Karpas-422 (cell line): ENCODE results near the gene CDC6. TPM values are rescaled to one million over a fixed set of nuclear protein-coding genes. Genes with fewer than 3 reads are reported as not detected.

Experiments
- DNase-seq: peaks from one replicate; pipeline ENCODE4 v3.0.0-alpha.2; 2015
- H2AFZ ChIP-seq: fragments of 200-600 bp; sonication (generic); 2 replicates; pipeline ENCODE4 v1.6.1; 2014; ENCODE audit warnings: antibody characterized with exemption, low read length, mixed read lengths
- H3K27ac ChIP-seq: fragments of 200-600 bp; sonication (generic); 2 replicates; pipeline ENCODE4 v1.5.1; 2014; ENCODE audit warnings: mild to moderate bottlenecking, low read length, moderate library complexity
- H3K27me3 ChIP-seq: fragments of 200-600 bp; sonication (generic); 2 replicates; pipeline ENCODE4 v1.6.1; 2014; ENCODE audit warnings: low read length, mixed read lengths
- H3K36me3 ChIP-seq: fragments of 200-600 bp; sonication (generic); 2 replicates; pipeline ENCODE4 v1.6.1; 2014; ENCODE audit warnings: low read length, mixed read lengths; ENCODE audit not compliant: insufficient read depth
- H3K4me1 ChIP-seq: fragments of 200-600 bp; sonication (generic); 2 replicates; pipeline ENCODE4 v1.6.1; 2014; ENCODE audit warnings: mild to moderate bottlenecking, low read length, mixed read lengths
- H3K4me2 ChIP-seq: fragments of 200-600 bp; sonication (generic); 2 replicates; pipeline ENCODE4 v1.6.1; 2014; ENCODE audit warnings: low read length, low read depth, mild to moderate bottlenecking; ENCODE audit not compliant: poor library complexity, severe bottlenecking
- H3K4me3 ChIP-seq: fragments of 200-600 bp; sonication (generic); 2 replicates; pipeline ENCODE4 v1.5.1; 2014; ENCODE audit warnings: mild to moderate bottlenecking, antibody characterized with exemption, low read length, mixed read lengths
- H3K79me2 ChIP-seq: fragments of 200-600 bp; sonication (generic); 2 replicates; pipeline ENCODE4 v1.6.1; 2014; ENCODE audit warnings: mild to moderate bottlenecking, low read length, mixed read lengths
- H3K9ac ChIP-seq: fragments of 200-600 bp; sonication (generic); 2 replicates; pipeline ENCODE4 v1.6.0; 2014; ENCODE audit warnings: low read length
- H3K9me2 ChIP-seq: fragments of 200-600 bp; sonication (generic), shearing (Covaris generic); replicated peaks from 2 replicates; pipeline ENCODE4 v1.6.0; 2014; ENCODE audit warnings: mild to moderate bottlenecking, low read length, moderate library complexity; ENCODE audit not compliant: insufficient read depth
- H3K9me3 ChIP-seq: fragments of 300-700, 200-600 bp; sonication (generic); 2 replicates; pipeline ENCODE4 v1.6.1; 2014; ENCODE audit warnings: low read length, mixed read lengths
- H4K20me1 ChIP-seq: fragments of 200-600 bp; sonication (generic); 2 replicates; pipeline ENCODE4 v1.6.1; 2014; ENCODE audit warnings: mild to moderate bottlenecking, antibody characterized with exemption, low read length, low read depth; ENCODE audit not compliant: insufficient read depth
- total RNA-seq: library from RNA; depleted of rRNA; stranded (reverse); fragments of >200 nt; shearing (Covaris generic); gene quantifications from 2 replicates; pipeline ENCODE4 v1.2.3, GENCODE V29; 2014; ENCODE audit warnings: low replicate concordance

The CDC6 gene
- total RNA-seq, 1 experiment from 2014 or later: 16.4 TPM

DNA sequence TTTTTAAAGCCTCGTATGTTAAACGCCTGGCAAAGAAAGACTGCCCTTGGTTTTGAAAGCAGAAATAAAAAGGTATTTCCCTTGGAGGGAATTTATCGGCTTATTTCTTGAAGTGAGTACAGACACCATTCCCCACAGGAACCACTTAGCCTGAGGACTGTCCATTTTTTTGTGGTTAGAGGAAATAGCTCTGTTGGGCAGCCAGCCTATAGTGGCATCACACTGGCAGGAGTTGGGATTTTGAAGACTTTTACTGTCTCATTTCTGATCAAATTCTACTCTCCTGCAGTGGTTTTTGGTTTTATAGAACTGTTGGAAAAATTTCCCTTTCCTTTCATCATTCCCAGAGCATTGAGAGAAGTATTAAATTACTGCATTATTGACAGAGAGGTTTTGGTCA lies 34.1 kb upstream of the CDC6 start:
- Histone ChIP-seq H3K36me3 (0 out of 2 replicates have a peak, but pooled peaks cover 5% of the 10 kb centered on the region), H3K79me2 (peaks cover 56% of the 10 kb centered on the region), H3K4me3 (no peak overlapping the region), H4K20me1 (no peaks in the 10 kb centered on the region), H2AFZ (no peak overlapping the region), H3K9ac (no peak overlapping the region), H3K9me2 (no peaks in the 10 kb centered on the region), H3K9me3 (no peaks in the 10 kb centered on the region), H3K27ac (no peak overlapping the region), H3K4me2 (no peak overlapping the region), H3K27me3 (no peaks in the 10 kb centered on the region), H3K4me1 (peaks cover 8% of the 10 kb centered on the region)
- DNase-seq: no peak

DNA sequence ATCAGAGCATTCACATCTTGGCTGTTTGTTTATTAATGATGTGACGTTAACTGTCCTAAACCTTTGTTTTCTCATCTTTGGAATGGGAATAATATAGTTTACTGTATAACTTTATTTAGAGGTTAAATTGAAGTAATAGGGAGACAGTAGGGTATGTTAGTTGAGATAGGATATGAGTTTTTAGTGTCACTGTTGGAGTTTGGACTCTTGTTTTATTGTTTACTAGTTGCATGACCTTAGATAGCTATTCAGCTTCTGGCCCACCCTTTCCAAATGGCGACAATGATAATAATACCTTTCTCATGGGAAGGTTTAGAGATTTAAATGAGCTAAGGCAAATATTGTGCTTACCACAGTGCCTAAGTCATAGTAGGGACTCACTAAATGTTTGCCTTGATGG lies 28.2 kb upstream of the CDC6 start:
- Histone ChIP-seq H3K9me3 (no peaks in the 10 kb centered on the region), H3K36me3 (peaks cover 13% of the 10 kb centered on the region; the same call in 1 of the 2 replicates), H3K4me2 (no peak overlapping the region), H3K27me3 (no peaks in the 10 kb centered on the region), H3K9ac (no peak overlapping the region), H3K27ac (no peak overlapping the region), H3K4me3 (no peak overlapping the region), H3K4me1 (no peaks in the 10 kb centered on the region), H4K20me1 (no peaks in the 10 kb centered on the region), H3K9me2 (no peaks in the 10 kb centered on the region), H2AFZ (no peak overlapping the region), H3K79me2 (peaks cover 15% of the 10 kb centered on the region)
- no peak for DNase-seq

DNA sequence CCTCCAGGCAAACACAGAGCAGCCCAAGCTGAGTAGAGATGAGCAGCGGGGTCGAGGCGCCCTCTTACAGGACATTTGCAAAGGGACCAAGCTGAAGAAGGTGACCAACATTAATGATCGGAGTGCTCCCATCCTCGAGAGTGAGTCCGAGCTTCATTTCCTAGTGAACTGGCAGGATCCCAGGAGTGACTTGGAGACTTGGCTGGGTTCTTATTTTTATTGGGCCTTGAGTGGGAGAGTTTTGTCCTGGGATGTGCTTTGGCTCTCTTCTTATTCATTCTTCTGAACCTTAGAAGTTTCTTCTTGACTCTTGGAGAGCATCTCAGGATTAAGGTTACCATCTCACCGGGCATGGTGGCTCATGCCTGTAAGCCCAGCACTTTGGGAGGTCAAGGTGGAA lies 27.2 kb upstream of the CDC6 start:
- no peak overlapping the region for H3K27ac ChIP-seq
- no peak overlapping the region for H3K4me3 ChIP-seq
- 0 out of 2 replicates have a peak, but pooled peaks cover 8% of the 10 kb centered on the region for H3K79me2 ChIP-seq
- H3K36me3 ChIP-seq: peaks cover 15% of the 10 kb centered on the region; the same call in 1 of the 2 replicates
- H3K9me3 ChIP-seq: no peaks in the 10 kb centered on the region
- no peak overlapping the region for H3K9ac ChIP-seq
- DNase-seq: no peak
- H3K9me2 ChIP-seq: no peaks in the 10 kb centered on the region
- no peak overlapping the region for H2AFZ ChIP-seq
- no peak overlapping the region for H3K4me2 ChIP-seq
- no peaks in the 10 kb centered on the region for H4K20me1 ChIP-seq
- no peaks in the 10 kb centered on the region for H3K4me1 ChIP-seq
- H3K27me3 ChIP-seq: no peaks in the 10 kb centered on the region

DNA sequence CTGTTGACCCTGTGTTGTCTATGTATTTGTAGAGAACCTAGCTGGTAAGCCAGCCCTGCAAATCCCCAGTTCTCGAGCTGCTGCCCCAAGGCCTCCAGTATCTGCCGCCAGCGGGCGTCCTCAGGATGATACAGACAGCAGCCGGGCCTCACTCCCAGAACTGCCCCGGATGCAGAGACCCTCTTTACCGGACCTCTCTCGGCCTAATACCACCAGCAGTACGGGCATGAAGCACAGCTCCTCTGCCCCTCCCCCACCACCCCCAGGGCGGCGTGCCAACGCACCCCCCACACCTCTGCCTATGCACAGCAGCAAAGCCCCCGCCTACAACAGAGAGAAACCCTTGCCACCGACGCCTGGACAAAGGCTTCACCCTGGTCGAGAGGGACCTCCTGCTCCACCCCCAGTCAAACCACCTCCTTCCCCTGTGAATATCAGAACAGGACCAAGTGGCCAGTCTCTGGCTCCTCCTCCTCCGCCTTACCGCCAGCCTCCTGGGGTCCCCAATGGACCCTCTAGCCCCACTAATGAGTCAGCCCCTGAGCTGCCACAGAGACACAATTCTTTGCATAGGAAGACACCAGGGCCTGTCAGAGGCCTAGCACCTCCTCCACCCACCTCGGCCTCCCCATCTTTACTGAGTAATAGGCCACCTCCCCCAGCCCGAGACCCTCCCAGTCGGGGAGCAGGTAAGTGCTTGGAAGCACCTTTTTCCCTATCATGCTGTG lies 23.1 kb upstream of the CDC6 start:
- H3K79me2 ChIP-seq: 0 out of 2 replicates have a peak, but pooled peaks cover 8% of the 10 kb centered on the region
- H3K4me2 ChIP-seq: no peak overlapping the region
- no peaks in the 10 kb centered on the region for H3K4me1 ChIP-seq
- H4K20me1 ChIP-seq: no peaks in the 10 kb centered on the region
- H3K27me3 ChIP-seq: no peaks in the 10 kb centered on the region
- H3K27ac ChIP-seq: no peak overlapping the region
- H3K4me3 ChIP-seq: no peak overlapping the region
- DNase-seq: no peak
- no peaks in the 10 kb centered on the region for H3K9me3 ChIP-seq
- H3K9me2 ChIP-seq: no peaks in the 10 kb centered on the region
- H2AFZ ChIP-seq: no peak overlapping the region
- no peak overlapping the region for H3K9ac ChIP-seq
- H3K36me3 ChIP-seq: peaks cover 10% of the 10 kb centered on the region; the same call in 1 of the 2 replicates

- no peak for DNase-seq
Observed at GRCh38 chr17:40265337-40265736, 22.3 kb upstream of the CDC6 start.

DNA sequence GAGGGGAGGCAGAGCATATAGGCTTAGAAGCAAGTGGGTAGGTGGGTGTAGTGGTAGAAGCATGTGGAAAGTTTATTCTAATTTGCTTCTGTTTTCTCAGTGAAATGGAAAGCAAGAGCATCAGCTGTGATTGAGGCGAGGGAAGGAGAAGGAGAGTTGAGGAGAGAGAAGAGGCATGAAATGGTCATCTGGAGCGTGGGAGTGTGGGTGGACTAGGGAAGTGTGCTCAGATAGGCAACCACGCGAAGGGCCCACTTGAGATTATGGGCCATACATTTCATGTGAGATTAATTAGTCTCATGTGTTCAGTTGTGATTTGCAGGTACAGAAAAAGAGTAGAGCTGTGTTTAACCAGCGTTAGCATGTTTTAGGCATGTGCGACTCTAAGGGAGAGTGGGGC lies 20.8 kb upstream of the CDC6 start:
- H3K27me3 ChIP-seq: no peaks in the 10 kb centered on the region
- no peak overlapping the region for H3K27ac ChIP-seq
- H3K79me2 ChIP-seq: 0 out of 2 replicates have a peak, but pooled peaks cover 8% of the 10 kb centered on the region
- H2AFZ ChIP-seq: no peak overlapping the region
- H3K36me3 ChIP-seq: peaks cover 10% of the 10 kb centered on the region; the same call in 1 of the 2 replicates
- no peaks in the 10 kb centered on the region for H3K9me3 ChIP-seq
- no peak overlapping the region for H3K9ac ChIP-seq
- H4K20me1 ChIP-seq: no peaks in the 10 kb centered on the region
- DNase-seq: no peak
- H3K4me3 ChIP-seq: no peak overlapping the region
- no peaks in the 10 kb centered on the region for H3K9me2 ChIP-seq
- no peak overlapping the region for H3K4me2 ChIP-seq
- H3K4me1 ChIP-seq: no peaks in the 10 kb centered on the region

More at GRCh38 chr17:40265337-40265736, 22.3 kb upstream of the CDC6 start:
- no peaks in the 10 kb centered on the region for H3K4me1 ChIP-seq
- H3K4me3 ChIP-seq: no peak overlapping the region
- no peak overlapping the region for H3K27ac ChIP-seq
- no peaks in the 10 kb centered on the region for H3K27me3 ChIP-seq
- 0 out of 2 replicates have a peak, but pooled peaks cover 8% of the 10 kb centered on the region for H3K79me2 ChIP-seq
- no peak overlapping the region for H3K9ac ChIP-seq
- no peaks in the 10 kb centered on the region for H4K20me1 ChIP-seq
- H3K36me3 ChIP-seq: peaks cover 10% of the 10 kb centered on the region; the same call in 1 of the 2 replicates
- no peaks in the 10 kb centered on the region for H3K9me2 ChIP-seq
- H2AFZ ChIP-seq: no peak overlapping the region
- H3K9me3 ChIP-seq: no peaks in the 10 kb centered on the region
- no peak overlapping the region for H3K4me2 ChIP-seq

DNA sequence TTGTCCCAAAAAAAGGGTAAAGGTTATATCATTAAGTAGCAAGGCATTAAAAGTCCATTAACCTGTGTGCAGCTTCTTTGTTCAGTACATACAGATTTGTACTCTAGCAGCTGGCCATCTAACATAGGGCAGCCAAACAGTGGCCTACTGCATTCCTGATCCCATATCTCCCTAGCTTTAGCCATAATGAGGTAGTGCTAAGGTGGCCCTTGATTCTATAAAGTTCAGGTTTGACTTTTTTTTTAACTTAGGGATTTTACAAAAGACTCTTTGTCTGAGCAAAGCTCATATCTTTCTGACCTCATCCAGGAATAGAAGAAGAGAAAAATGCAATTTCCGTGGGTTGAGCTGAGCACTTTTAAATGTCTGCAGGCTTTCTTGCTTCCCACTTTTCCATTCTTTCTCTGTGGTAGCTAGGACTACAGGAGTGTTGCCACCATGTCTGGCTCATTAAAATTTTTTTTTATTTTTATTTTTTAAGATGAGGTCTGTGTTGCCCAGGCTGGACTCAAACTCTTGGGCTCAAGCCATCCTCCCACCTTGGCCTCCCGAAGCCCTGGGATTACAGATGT lies 19.5 kb upstream of the CDC6 start:
- no peak for DNase-seq
- Histone ChIP-seq H3K27me3 (no peaks in the 10 kb centered on the region), H3K36me3 (peaks cover 3% of the 10 kb centered on the region; the same call in 1 of the 2 replicates), H4K20me1 (no peaks in the 10 kb centered on the region), H3K9me3 (no peaks in the 10 kb centered on the region), H3K4me3 (no peak overlapping the region), H2AFZ (no peak overlapping the region), H3K27ac (no peak overlapping the region), H3K79me2 (no peaks in the 10 kb centered on the region), H3K9ac (no peak overlapping the region), H3K4me2 (no peak overlapping the region), H3K4me1 (no peaks in the 10 kb centered on the region), H3K9me2 (no peaks in the 10 kb centered on the region)

- Histone ChIP-seq H3K36me3 (peaks cover 6% of the 10 kb centered on the region; the same call in 1 of the 2 replicates), H3K79me2 (no peaks in the 10 kb centered on the region), H3K9me2 (no peaks in the 10 kb centered on the region), H3K9ac (no peak overlapping the region), H3K27me3 (no peaks in the 10 kb centered on the region), H2AFZ (no peak overlapping the region), H3K9me3 (no peaks in the 10 kb centered on the region), H3K4me2 (no peak overlapping the region), H4K20me1 (no peaks in the 10 kb centered on the region), H3K4me1 (peaks cover 13% of the 10 kb centered on the region), H3K27ac (no peak overlapping the region), H3K4me3 (no peak overlapping the region)
- no peak for DNase-seq
Observed at GRCh38 chr17:40278414-40278813, 9.3 kb upstream of the CDC6 start.
